SIG-M5 treated with dmso at 0.1 percent for 504 hours (cell line): ENCODE measurements around the gene CNTLN.
"Not testable (repeated sequence)": the region's sequence is repeated elsewhere in the genome, so short reads cannot be mapped to it uniquely, and the experiment has no call there.

Experiments used
- DNase-seq: peaks from one replicate; lab custom pipeline; 2025; ENCODE audit not compliant: unreplicated experiment; lab: John Stamatoyannopoulos, UW

Gene CNTLN

GRCh38 chr9:17171309-17172094 is 36.7 kb downstream of the CNTLN start:
- no peak for DNase-seq

DNA sequence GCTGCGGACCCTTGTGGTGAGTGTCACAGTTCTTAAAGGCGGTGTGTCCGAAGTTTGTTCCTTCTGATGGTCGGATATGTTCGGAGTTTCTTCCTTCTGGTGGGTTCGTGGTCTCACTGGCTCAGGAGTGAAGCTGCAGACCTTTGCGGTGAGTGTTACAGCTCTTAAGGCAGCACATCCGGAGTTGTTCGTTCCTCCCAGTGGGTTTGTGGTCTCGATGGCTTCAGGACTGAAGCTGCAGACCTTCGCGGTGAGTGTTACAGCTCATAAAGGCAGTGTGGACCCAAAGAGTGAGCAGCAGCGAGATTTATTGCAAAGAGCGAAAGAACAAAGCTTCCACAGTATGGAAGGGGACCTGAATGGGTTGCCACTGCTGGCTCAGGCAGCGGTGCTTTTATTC is 42.7 kb downstream of the CNTLN start:
- DNase-seq, result not testable (repeated sequence)

DNA sequence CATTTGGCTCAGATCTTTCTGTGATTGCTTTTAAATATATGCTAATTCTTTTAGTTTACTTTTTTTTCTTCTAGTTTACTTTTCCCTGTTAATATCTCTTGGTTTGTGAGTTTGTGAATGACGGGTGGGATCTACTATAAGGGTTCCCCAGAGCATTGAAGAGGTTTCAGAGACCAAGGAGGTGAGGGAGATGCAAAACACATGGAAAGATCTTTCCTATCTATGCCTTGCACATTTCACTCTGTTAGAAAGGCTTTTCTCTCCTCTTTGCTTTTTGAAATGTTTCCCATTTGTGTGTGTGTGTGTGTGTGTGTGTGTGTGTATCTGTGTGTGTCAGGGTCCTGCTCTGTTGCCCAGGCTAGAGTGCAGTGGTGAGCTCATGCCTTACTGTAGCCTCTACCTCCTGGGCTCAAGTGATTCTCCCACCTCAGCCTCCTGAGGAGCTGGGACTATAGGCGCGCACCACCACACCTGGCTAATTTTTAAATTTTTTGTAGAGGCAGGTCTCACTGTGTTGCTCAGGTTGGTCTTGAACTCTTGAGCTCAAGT is 50.7 kb downstream of the CNTLN start:
- no peak for DNase-seq

DNA sequence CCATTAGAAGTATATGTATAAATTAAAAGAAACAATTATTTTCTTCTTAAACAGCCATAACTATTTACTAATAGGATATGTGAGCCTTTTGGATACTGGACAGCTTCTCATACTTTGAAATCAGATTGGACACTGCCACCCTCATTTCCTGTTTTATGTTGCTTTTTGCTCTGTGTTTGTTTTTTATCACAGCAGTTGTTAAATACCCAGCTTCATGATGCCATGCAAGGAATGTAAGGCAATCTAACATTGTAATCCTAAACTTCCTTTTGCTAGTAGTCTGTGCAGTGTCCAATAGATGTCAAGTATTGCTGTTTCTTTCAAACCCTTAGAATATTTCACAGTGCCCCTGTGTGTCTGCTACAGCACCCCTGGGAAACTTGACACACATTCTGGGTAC is 56.2 kb downstream of the CNTLN start:
- DNase-seq, result no peak

DNA sequence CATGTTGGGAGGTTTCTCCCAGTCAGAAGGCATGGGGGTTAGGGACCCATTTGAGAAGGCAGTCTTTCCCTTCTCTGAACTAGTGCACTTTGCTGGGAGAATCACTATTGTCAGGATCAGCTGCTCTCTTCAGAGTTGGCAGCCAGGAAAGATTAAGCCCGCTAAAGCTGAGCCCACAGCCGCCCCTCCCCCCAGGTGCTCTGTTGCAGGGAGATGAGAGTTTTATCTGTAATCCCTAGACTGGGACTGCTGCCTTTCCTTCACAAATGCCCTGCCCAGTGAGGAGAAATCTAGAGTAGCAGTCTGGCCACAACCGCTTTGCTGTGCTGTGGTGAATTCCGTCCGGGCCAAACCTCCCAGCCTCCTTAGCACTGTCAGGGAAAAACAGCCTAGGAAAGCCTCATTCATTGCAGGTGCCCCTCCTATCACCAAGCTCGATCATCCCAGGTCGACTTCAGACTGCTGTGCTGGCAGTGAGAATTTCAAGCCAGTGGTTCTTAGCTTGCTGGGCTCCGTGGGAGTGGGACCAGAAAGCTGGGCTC is 69.8 kb downstream of the CNTLN start:
- DNase-seq, result no peak

- DNase-seq, result no peak
Measured at GRCh38 chr9:17216011-17216410, 81.2 kb downstream of the CNTLN start.

DNA sequence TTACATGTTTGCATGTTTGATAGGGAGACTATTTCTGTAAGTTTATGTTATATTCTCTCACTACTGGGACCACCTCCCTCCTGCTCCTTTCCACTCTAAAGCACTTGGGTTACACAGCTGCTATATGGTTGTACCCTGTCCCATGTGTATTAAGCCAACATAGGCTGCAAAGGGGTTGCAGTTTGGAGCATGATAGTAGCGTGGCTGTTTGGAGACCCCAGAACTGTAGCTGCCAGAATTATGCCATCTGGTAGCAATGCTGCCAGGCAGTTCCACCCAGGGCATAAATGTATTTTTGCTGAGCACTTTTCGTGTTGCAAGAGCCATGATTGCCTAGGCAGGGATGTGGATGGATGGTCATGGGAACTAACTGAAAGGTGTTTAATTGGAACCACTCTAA is 81.8 kb downstream of the CNTLN start:
- DNase-seq, result no peak

DNA sequence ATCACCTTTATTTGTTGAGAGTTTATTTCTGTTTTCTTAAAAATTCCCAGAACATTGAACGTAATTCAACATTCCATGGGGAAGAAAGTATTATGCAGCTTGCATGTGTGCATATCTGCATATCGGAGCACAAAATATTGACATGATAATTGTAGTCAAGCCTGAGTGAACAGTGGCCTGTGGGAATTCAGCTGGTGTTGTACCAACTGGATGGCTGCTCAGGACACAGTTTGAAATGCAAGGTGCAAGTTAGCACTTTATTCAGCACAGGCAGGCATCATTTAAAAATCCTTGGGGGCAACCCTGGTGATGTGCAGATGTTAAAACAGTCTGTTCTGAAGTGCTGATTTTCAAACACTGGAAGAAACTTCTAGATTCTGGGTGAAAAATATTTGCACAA is 82.4 kb downstream of the CNTLN start:
- DNase-seq, result no peak

DNA sequence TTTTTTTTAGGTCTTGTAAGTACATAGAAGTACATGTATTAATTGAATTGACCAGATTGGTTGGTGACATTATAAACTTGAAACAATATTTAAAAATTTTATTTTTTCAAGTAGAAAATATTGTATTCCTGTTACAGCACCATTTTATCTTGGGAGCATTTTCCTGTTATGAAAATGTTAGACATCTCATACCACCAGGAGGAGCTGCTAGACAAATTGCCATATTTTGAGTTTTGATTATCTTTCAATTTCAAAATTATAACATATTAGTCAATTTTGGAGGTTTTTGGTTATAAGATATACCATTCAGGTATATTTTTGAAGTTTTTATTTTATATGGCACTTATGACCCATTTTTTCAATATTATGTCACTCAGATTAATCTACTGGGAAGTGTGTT is 84.4 kb downstream of the CNTLN start:
- no peak for DNase-seq

GRCh38 chr9:17222932-17223331 is 88.1 kb downstream of the CNTLN start:
- DNase-seq, result no peak

GRCh38 chr9:17225407-17225806 is 90.6 kb downstream of the CNTLN start:
- no peak for DNase-seq

GRCh38 chr9:17229945-17230560 is 95.2 kb downstream of the CNTLN start:
- DNase-seq, result no peak

GRCh38 chr9:17230646-17231045 is 95.8 kb downstream of the CNTLN start:
- no peak for DNase-seq

DNA sequence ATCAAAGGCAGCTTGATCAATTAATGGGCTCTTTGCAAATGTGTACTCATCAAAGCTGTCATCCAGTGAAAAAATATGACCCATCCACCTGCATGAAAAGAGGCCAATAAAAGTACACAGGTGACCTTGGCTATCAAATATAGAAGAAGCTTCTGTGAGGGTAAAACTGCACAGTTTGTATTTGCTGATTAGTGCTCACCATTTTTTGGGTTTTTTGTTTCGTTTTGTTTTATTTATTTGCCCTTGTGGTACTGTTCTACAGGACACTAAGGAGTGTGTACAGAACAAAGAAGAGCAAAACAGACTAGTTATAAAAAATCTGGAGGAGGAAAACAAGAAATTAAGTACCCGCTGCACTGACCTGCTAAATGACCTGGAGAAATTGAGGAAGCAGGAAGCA is 101.3 kb downstream of the CNTLN start:
- DNase-seq, result no peak

DNA sequence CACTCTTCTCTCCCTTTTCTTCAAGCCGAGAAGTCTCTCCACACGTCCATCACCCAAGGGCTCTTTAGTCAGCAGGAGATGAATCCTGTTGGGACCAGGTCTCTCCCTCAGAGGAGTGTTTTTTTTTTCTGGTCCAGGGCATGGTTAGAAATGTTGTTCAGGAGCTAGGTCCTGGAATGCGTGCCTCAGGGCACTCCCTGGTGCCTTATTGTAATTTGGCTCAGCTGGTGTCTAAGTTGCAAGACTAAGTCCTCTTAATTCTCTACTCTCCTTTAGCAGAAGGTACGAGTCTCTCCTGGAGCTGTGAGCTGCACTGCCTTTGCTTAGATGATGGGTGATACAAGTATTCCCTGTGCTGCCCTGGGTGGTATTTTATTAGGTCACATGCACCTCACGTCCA is 111.9 kb downstream of the CNTLN start:
- DNase-seq, result no peak

DNA sequence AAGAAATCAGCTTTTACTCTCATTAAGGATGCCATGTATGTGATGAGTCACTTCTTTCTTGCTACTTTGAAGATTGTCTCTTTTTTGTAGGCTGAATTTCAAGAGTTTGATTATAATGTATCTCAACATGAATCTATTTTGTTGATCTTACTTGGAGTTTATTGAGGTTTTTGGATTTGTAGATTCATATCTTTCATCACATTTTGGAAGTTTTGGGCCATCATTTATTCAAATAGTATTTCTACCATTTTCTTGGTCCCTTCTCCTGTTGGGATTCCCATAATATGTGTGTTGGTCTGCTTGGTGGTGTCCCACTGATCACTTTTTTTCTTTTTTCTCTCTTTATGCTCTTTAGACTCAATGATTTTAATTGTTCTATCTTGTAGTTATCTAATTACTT is 116.3 kb downstream of the CNTLN start:
- DNase-seq, result no peak

DNA sequence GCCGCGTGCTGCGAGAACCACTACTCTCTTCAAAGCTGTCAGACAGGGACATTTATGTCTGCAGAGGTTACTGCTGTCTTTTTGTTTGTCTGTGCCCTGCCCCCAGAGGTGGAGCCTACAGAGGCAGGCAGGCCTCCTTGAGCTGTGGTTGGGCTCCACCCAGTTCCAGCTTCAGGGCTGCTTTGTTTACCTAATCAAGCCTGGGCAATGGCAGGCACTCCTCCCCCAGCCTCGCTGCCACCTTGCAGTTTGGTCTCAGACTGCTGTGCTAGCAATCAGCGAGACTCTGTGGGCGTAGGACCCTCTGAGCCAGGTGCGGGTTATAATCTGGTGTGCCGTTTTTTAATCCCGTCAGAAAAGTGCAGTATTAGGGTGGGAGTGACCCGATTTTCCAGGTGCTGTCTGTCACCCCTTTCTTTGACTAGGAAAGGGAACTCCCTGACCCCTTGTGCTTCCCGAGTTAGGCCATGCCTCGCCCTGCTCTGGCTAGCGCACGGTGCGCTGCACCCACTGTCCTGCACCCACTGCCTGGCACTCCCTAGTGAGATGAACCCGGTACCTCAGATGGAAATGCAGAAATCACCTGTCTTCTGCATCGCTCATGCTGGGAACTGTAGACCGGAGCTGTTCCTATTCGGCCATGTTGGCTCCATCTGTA is 133.8 kb downstream of the CNTLN start:
- not testable (repeated sequence) for DNase-seq

DNA sequence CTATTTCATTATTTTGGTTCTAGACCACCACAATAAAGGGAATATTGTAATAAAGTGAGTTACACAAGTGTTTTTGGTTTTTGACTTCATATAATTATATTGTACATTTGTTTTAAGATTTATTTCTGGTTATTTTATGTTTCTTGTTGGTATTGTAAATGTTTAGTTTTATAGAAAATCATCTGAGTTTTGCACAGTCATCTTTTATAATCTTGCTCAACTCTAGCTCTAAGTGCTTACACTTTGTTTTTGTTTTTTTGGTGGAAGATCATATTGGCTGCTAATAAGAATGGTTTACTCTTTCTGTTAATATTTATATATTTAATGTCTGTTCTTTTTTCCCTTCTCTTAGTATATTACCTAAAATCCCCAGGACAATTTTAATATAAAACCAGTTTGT is 135.0 kb downstream of the CNTLN start:
- no peak for DNase-seq

- no peak for DNase-seq
Measured at GRCh38 chr9:17272536-17272935, 137.7 kb downstream of the CNTLN start.

- no peak for DNase-seq
Measured at GRCh38 chr9:17280350-17281012, 145.6 kb downstream of the CNTLN start.

DNA sequence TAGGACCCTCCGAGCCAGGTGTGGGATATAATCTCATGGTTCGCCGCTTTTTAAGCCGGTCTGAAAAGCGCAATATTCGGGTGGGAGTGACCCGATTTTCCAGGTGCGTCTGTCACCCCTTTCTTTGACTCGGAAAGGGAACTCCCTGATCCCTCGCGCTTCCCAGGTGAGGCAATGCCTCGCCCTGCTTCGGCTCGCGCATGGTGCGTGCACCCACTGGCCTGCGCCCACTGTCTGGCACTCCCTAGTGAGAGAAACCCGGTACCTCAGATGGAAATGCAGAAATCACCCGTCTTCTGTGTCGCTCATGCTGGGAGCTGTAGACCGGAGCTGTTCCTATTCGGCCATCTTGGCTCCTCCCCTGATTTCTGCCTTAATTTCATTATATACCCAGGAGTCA is 155.8 kb downstream of the CNTLN start:
- not testable (repeated sequence) for DNase-seq
